Stimulated activated effector memory CD8-positive, alpha-beta T cell treated with anti-CD3 and anti-CD28 coated beads, Interleukin-12 subunit alpha, Interleukin-12 subunit beta, amount 100 ng/mL, for 72 hours (primary cell): ENCODE measurements around the gene BCL7A.
"Not testable (repeated sequence)": the region's sequence is repeated elsewhere in the genome, so short reads cannot be mapped to it uniquely, and the experiment has no call there.

Experiments used
- ATAC-seq: fragments of 150-1000 bp; cut with Tn5 transposase; 2 replicates; pipeline ENCODE4 v1.10.0; 2021
- DNase-seq, 2 donors: peaks; one replicate each; pipeline ENCODE4 v3.0.0; 2021 to 2022; ENCODE audit warnings: low spot score in 2 of 2
- H3K27ac Mint-ChIP-seq: one replicate; pipeline ENCODE4 v1.8.0; 2022; ENCODE audit warnings: mild to moderate bottlenecking, mixed read lengths
- H3K36me3 Mint-ChIP-seq: one replicate; pipeline ENCODE4 v1.8.0; 2022; ENCODE audit warnings: mild to moderate bottlenecking, mixed read lengths
- H3K4me1 Mint-ChIP-seq: one replicate; pipeline ENCODE4 v1.8.0; 2022; ENCODE audit warnings: mixed read lengths
- H3K4me3 Mint-ChIP-seq: one replicate; pipeline ENCODE4 v1.8.0; 2022; ENCODE audit warnings: mild to moderate bottlenecking, mixed read lengths
- H3K9me3 Mint-ChIP-seq: one replicate; pipeline ENCODE4 v1.8.0; 2022; ENCODE audit warnings: mixed read lengths

The BCL7A gene

DNA sequence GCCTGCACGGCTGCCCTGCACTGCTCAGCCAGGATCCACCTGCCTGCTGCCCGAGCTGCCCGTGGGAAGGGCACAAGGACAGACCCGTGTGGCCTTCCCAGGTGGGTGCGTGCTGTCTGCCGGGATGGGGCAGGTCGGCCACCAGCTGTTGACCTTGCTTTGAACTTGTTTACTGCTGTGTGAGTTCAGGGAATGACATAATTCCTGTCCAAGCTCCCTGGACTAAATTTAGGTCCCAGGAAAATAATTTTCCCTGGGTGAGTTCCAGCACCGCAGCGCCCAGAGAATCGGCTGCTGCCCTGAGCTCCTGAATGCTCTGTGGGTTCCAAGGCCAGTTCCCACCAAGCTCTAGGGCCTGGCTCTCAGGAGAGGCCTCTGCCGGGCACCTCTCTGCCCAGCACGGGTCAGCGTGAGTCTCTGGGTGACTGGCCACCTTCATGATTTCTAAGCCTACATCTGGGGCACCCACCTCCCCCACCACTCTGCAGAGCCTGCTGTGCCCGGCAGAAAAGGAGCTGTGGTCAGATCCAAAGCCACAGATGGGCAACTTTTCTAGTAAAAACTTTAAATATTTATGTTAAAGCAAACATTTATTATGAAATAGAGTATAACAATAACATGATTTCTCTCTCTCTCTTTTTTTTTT, 29.7 kb downstream of the BCL7A start:
- Mint-ChIP-seq H3K36me3 (no peaks in the 10 kb centered on the region), H3K4me3 (no peak overlapping the region), H3K4me1 (peaks cover 8% of the 10 kb centered on the region), H3K9me3 (no peaks in the 10 kb centered on the region), H3K27ac (no peak overlapping the region)
- ATAC-seq (no peak), DNase-seq (no peak)

DNA sequence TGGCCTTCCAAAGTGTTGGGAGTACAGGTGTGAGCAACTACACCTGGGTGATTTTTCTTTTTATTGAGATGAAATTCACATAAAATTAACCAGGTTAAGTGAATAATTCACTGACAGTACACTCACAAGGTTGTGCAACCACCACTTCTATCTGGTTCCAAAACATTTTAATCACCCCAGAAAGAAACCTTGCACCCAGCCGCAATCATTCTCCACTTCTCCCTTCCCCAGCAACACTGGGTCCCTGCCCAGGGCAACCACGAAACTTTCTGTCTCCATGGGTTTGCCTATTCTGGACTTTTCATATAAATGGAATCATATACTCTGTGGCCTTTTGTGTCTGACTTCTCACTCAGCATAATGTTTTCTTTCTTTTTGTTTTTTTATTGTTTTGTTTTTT, 30.6 kb downstream of the BCL7A start:
- H3K9me3 Mint-ChIP-seq = no peaks in the 10 kb centered on the region
- ATAC-seq (no peak), DNase-seq (no peak)
- no peaks in the 10 kb centered on the region for H3K36me3 Mint-ChIP-seq
- H3K27ac Mint-ChIP-seq = no peak overlapping the region
- peaks cover 8% of the 10 kb centered on the region for H3K4me1 Mint-ChIP-seq
- H3K4me3 Mint-ChIP-seq = no peak overlapping the region

- peaks cover 8% of the 10 kb centered on the region for H3K4me1 Mint-ChIP-seq
- H3K36me3 Mint-ChIP-seq = no peaks in the 10 kb centered on the region
- H3K27ac Mint-ChIP-seq = no peak overlapping the region
- H3K9me3 Mint-ChIP-seq = no peaks in the 10 kb centered on the region
- H3K4me3 Mint-ChIP-seq = no peak overlapping the region
- ATAC-seq = no peak
- DNase-seq = no peak
Observed at GRCh38 chr12:122054842-122055520, 33.3 kb downstream of the BCL7A start.

- H3K27ac Mint-ChIP-seq, H3K4me1 Mint-ChIP-seq, ATAC-seq, H3K4me3 Mint-ChIP-seq, DNase-seq, H3K9me3 Mint-ChIP-seq, H3K36me3 Mint-ChIP-seq: not testable (repeated sequence)
Observed at GRCh38 chr12:122056406-122056805, 34.7 kb downstream of the BCL7A start.

DNA sequence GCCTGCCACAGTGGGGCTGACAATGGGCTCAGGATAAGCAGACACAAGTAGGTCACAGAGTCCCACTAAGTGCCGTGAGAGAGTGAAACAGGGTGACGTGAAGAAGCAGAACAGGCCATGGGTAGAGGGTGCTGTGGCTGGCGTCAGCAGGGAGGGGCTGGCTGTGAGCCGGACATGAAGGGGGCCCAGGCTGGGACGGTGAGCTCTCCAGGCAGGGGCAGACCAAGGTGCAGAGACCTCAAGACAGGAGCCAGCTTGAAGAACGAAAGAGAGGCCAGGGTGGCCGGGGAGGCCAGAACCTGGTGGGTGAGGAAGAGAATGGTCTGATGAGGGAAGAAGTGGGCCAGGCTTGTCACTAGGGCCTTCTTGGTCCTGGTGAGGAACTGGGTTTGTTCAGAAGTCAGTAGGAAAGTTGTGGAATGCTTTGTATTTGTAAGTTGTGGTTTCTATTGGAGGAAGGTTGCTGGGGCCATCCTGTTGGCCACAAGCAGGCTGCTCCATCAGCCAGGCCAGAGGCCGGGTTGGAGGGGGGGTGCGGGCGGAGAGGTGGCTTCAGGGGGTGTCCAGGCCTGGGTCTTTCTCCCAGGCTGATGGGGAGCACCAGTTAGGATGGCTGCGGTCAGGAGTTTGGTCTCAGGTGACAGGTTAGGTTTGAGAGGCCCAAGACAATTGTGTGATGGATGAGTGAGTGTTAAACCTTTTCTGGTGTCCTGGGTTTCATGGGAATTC, 35.5 kb downstream of the BCL7A start:
- ATAC-seq (no peak), DNase-seq (no peak)
- Mint-ChIP-seq H3K27ac (no peak overlapping the region), H3K4me3 (no peak overlapping the region), H3K36me3 (no peaks in the 10 kb centered on the region), H3K4me1 (peaks cover 8% of the 10 kb centered on the region), H3K9me3 (no peaks in the 10 kb centered on the region)

- no peaks in the 10 kb centered on the region for H3K36me3 Mint-ChIP-seq
- H3K4me1 Mint-ChIP-seq = peaks cover 8% of the 10 kb centered on the region
- ATAC-seq = no peak
- no peak overlapping the region for H3K27ac Mint-ChIP-seq
- H3K9me3 Mint-ChIP-seq = no peaks in the 10 kb centered on the region
- no peak for DNase-seq
- H3K4me3 Mint-ChIP-seq = no peak overlapping the region
Observed at GRCh38 chr12:122057769-122058168, 36.1 kb downstream of the BCL7A start.

DNA sequence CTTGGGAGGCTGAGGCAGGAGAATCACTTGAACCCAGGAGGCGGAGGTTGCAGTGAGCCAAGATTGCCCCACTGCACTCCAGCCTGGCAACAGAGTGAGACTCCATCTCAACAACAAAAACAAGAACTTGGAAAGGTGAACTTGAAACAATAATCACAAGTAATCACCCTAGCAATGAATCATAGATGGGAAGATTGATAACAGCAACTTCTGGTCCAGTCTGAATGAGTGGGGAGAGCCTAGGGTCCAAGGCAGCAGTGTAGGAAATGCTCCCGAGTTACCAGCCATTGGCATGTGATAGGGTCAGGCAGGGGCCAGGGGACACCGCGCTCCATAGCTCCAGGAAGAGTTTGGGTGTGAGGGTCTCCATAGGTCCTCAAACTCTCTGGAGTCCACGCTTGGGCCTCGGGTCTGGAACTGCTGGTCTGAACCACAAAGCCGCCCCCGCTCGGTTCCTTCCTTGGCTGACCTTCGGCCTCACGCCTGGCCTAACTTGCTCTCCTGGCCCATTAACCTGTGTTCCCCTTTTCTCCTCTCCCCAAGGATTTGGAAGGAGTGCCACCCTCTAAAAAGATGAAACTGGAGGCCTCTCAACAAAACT, 37.0 kb downstream of the BCL7A start:
- no peak overlapping the region for H3K27ac Mint-ChIP-seq
- ATAC-seq (no peak), DNase-seq (no peak)
- H3K9me3 Mint-ChIP-seq = no peaks in the 10 kb centered on the region
- H3K36me3 Mint-ChIP-seq = no peaks in the 10 kb centered on the region
- no peak overlapping the region for H3K4me3 Mint-ChIP-seq
- H3K4me1 Mint-ChIP-seq = peaks cover 8% of the 10 kb centered on the region

DNA sequence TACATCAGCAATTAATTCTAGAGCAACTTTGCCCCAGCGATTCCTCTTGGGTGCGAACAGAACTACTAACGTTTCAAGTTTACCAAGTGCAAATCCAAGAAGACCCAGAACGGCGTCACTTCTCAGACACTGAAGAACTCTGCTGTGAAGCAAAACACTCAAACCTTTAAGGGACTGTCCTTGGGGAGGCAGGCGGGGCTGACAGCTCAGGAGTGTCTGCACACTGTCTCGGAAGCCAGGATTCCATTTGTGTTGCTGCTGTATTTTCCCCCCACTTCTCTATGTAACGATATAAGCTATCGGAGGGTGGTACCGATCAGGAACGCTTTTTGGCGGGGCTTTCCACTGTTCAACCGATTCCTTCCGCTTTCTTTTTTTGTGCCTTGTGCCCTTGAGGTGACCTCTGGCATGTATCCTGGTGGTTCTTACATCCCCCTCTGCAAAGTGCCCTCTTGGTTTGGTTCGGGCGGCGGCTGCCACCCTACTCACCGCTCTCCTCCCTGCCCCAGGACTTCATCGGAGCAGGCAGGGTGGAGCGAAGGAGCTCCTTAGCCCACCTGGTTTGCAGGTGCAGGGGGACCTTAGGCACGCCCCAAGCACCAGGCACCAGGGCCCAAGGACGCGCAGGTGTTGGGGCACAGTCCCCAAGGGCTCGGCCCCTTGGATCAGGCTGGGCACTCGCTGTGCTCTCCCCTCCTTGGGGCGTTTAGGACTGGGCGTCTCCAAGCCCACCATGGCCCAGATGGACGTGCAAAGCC, 37.7 kb downstream of the BCL7A start:
- Mint-ChIP-seq H3K36me3 (no peaks in the 10 kb centered on the region), H3K27ac (no peak overlapping the region), H3K9me3 (no peaks in the 10 kb centered on the region), H3K4me3 (no peak overlapping the region), H3K4me1 (peaks cover 4% of the 10 kb centered on the region)
- no peak for ATAC-seq
- no peak for DNase-seq

- ATAC-seq (no peak), DNase-seq (no peak)
- Mint-ChIP-seq H3K4me1 (no peaks in the 10 kb centered on the region), H3K27ac (no peak overlapping the region), H3K36me3 (no peaks in the 10 kb centered on the region), H3K9me3 (no peaks in the 10 kb centered on the region), H3K4me3 (no peak overlapping the region)
Observed at GRCh38 chr12:122060081-122060501, 38.4 kb downstream of the BCL7A start.

DNA sequence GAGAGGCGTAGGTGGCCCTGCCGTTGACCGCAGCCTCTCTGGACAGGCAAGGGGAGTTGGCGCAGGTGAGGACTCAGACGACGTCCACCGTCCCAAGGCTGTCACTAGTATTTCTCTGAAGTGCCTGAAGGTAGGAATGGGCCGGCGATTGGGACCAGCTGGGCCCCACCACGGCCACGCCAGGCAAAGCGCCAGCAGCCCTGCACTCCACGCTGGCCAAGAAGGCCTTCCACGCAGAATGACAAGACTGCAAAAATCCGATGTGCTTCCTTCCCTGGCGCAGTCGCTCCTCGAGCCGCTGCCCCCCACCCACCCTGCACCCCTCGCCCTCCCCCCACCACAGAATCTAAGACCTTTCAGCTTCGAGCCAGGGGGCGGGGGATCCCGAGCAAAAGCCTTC, 39.6 kb downstream of the BCL7A start:
- DNase-seq (no peak), ATAC-seq (no peak)
- H3K9me3 Mint-ChIP-seq = no peaks in the 10 kb centered on the region
- H3K4me1 Mint-ChIP-seq = no peaks in the 10 kb centered on the region
- H3K4me3 Mint-ChIP-seq = no peak overlapping the region
- H3K27ac Mint-ChIP-seq = no peak overlapping the region
- H3K36me3 Mint-ChIP-seq = no peaks in the 10 kb centered on the region

- peaks cover 5% of the 10 kb centered on the region for H3K4me1 Mint-ChIP-seq
- H3K27ac Mint-ChIP-seq = no peak overlapping the region
Observed at GRCh38 chr12:122062832-122063693, 41.4 kb downstream of the BCL7A start.

DNA sequence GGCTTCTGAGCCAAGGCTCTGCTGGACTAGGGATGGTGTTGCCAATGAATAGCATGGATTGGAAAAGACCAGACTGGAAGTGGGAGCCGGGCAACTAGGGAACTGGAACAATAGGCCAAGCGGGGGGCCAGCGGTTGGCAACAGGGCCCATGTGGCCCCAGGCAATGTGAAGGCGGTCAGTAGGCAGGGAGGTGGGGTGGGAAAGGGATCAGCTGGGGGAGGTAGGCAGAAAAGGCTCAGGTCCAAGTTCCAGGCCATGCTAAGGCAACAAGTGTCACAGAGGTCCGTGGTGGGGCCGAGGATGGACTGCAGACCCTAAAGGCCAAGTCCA, 42.0 kb downstream of the BCL7A start:
- no peak overlapping the region for H3K27ac Mint-ChIP-seq
- DNase-seq = no peak
- H3K4me3 Mint-ChIP-seq = no peak overlapping the region

More at GRCh38 chr12:122062832-122063693, 41.4 kb downstream of the BCL7A start:
- H3K36me3 Mint-ChIP-seq = no peaks in the 10 kb centered on the region
- ATAC-seq = no peak
- no peak overlapping the region for H3K4me3 Mint-ChIP-seq
- no peak for DNase-seq
- H3K9me3 Mint-ChIP-seq = no peaks in the 10 kb centered on the region

DNA sequence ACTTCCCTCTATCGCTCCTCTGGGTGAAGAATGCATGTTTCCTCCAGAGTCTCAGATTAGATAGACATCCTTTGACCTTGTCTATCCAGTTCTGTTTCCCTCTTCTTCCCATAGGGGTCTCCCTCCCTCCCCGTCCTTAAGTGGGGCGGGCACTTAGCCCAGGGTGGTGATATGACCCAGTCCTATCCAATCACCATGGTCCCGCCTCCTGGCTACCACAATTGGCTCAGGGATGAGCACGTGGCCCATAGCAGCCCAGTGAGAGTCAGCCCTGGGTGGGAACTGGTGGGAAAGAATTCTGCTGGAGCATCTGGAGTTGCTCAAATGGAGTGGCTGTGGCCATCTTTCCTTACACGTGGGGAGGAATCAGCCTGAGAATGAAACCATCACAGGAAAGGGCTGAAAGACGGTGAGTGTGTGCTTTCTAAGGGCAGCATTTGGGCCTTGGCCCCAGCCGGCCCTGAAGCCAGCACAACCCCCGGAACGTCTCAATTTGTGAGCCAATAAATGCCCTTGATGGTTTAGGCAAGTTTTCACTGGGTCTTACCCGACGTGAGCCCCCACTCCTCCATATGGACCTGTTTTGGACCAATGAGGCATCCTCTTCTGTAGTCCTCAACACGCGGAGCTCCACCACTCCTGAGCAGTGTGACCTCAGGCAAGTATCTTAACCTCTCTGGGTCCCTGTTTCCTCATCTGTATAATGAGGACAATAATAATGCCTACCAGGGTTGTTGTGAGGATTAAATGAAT, 42.5 kb downstream of the BCL7A start:
- Mint-ChIP-seq H3K36me3 (no peaks in the 10 kb centered on the region), H3K4me1 (peaks cover 8% of the 10 kb centered on the region), H3K4me3 (no peak overlapping the region), H3K9me3 (no peaks in the 10 kb centered on the region), H3K27ac (no peak overlapping the region)
- peak; percentile 76 for ATAC-seq
- DNase-seq = no peak

More for the DNA sequence above, 42.0 kb downstream of the BCL7A start:
- Mint-ChIP-seq H3K9me3 (no peaks in the 10 kb centered on the region), H3K36me3 (no peaks in the 10 kb centered on the region), H3K4me1 (peaks cover 8% of the 10 kb centered on the region)
- no peak for ATAC-seq
